K562 (cell line): ENCODE data around the gene R3HDM1. TPM values are rescaled to one million over a fixed set of nuclear protein-coding genes. Genes with fewer than 3 reads are reported as not detected.

Experiments
- ATAC-seq: fragments of 200-7000 bp; cut with Tn5 transposase; 3 replicates; pipeline ENCODE4 v1.9.1; 2020; ENCODE audit warnings: moderate library complexity
- BruUV-seq: library from RNA; stranded (reverse); fragments of 400-500 nt; replicated peaks from 2 replicates; lab custom pipeline; 2021; lab: Mats Ljungman, UMichigan
- CTCF ChIA-PET: fragments of 300-600 bp; formaldehyde crosslinking; extraction: SDS; loops from one replicate; lab custom pipeline; 2021; ENCODE audit warnings: low intra/inter-chr PET ratio; lab: Yijun Ruan, JAX
- POLR2A ChIA-PET: fragments of 300-600, 350-650 bp; sonication (Branson Sonifier 250); formaldehyde crosslinking; extraction: SDS; loops from one replicate; lab custom pipeline; 2021; ENCODE audit warnings: antibody characterized with exemption, inconsistent platforms; lab: Yijun Ruan, JAX
- DNase-seq, 4 experiments: peaks; one replicate each; pipeline versions ENCODE4 v3.0.0 to v3.0.0-alpha.2; 2011 to 2018; ENCODE audit warnings: low spot score in 3 of 4, mixed read lengths in 3 of 4; ENCODE audit errors: extremely low read depth in 1 of 4
- FAIRE-seq: peaks from 2 replicates; lab custom pipeline; 2011; peaks lifted over from hg19 to GRCh38; lab: Jason Lieb, UNC
- H2AFZ ChIP-seq: 2 replicates; pipeline ENCODE4 v1.6.0; 2011; ENCODE audit warnings: low read depth, low read length, control low read depth, inconsistent platforms
- H3K27ac ChIP-seq: fragments of 200-600 bp; 3 replicates; pipeline ENCODE4 v1.8.0; 2011; ENCODE audit warnings: low read depth, mild to moderate bottlenecking, control low read depth, inconsistent platforms, low read length, moderate library complexity, mixed read lengths; ENCODE audit errors: extremely low read depth
- H3K27me3 ChIP-seq, 2 experiments: fragments of 300-600 bp in 1 of 2; 2 replicates in 1 of 2; 3 replicates in 1 of 2; pipeline versions ENCODE4 v1.6.0 to v1.8.0; 2011; ENCODE audit warnings: inconsistent platforms in 2 of 2, low read length in 2 of 2, mild to moderate bottlenecking in 1 of 2, mixed read lengths in 1 of 2, moderate library complexity in 1 of 2; ENCODE audit not compliant: control insufficient read depth in 2 of 2, insufficient read depth in 2 of 2
- H3K36me3 ChIP-seq: fragments of 300-600 bp; 3 replicates; pipeline ENCODE4 v1.8.0; 2011; ENCODE audit warnings: mild to moderate bottlenecking, low read length, inconsistent platforms; ENCODE audit not compliant: control insufficient read depth, insufficient read depth
- H3K4me1 ChIP-seq, 2 experiments: fragments of 200-600 bp in 1 of 2; replicated peaks in 1 of 2; 2 replicates in 1 of 2; 3 replicates in 1 of 2; pipeline versions ENCODE4 v1.5.1 to v1.8.0; 2011; ENCODE audit warnings: inconsistent platforms in 2 of 2, low read length in 2 of 2, mild to moderate bottlenecking in 1 of 2, mixed read lengths in 1 of 2, moderate library complexity in 1 of 2; ENCODE audit not compliant: control insufficient read depth in 2 of 2, insufficient read depth in 2 of 2
- H3K4me2 ChIP-seq: 2 replicates; pipeline ENCODE4 v1.6.1; 2011; ENCODE audit warnings: low read length, control low read depth, inconsistent platforms, mixed read lengths; ENCODE audit not compliant: insufficient read depth
- H3K4me3 ChIP-seq: fragments of 200-600 bp; sonication (generic), shearing (Covaris generic); 2 replicates; pipeline ENCODE4 v1.5.1; 2016; ENCODE audit warnings: control low read depth, inconsistent platforms
- H3K79me2 ChIP-seq: fragments of 200-600 bp; 3 replicates; pipeline ENCODE4 v1.8.0; 2011; ENCODE audit warnings: low read length, inconsistent platforms; ENCODE audit not compliant: control insufficient read depth, insufficient read depth
- H3K9ac ChIP-seq, 2 experiments: 2 replicates each; pipeline versions ENCODE4 v1.6.0 to v1.6.1; 2011; ENCODE audit warnings: low read depth in 2 of 2, low read length in 2 of 2, control low read depth in 1 of 2, inconsistent platforms in 1 of 2, mild to moderate bottlenecking in 1 of 2, mixed read lengths in 1 of 2; ENCODE audit not compliant: insufficient read depth in 1 of 2
- H3K9me1 ChIP-seq: one replicate; pipeline ENCODE4 v1.6.0; 2011; ENCODE audit warnings: inconsistent platforms, mild to moderate bottlenecking, low read length, moderate library complexity; ENCODE audit not compliant: control insufficient read depth, insufficient read depth
- H3K9me3 ChIP-seq: replicated peaks from 2 replicates; pipeline ENCODE4 v1.5.1; 2011; ENCODE audit warnings: low read depth, low read length, inconsistent platforms; ENCODE audit not compliant: control insufficient read depth, insufficient read depth
- H4K20me1 ChIP-seq: replicated peaks from 2 replicates; pipeline ENCODE4 v1.6.1; 2011; ENCODE audit warnings: low read length, inconsistent platforms, mixed read lengths; ENCODE audit not compliant: control insufficient read depth, insufficient read depth
- CHD2 ChIP-seq: IDR thresholded peaks from 2 replicates; pipeline ENCODE4 v1.6.1; 2011; ENCODE audit warnings: low read depth, low read length
- GTF2E2 ChIP-seq: fragments of 200-800 bp; sonication (Bioruptor generic); IDR thresholded peaks from 2 replicates; pipeline ENCODE4 v1.6.1; 2016; ENCODE audit warnings: missing genetic modification characterization, missing compliant biosample characterization
- HDGF ChIP-seq: fragments of 450-650 bp; IDR thresholded peaks from 2 replicates; pipeline ENCODE4 v1.6.1; 2016
- L3MBTL2 ChIP-seq: fragments of 450-650 bp; IDR thresholded peaks from 2 replicates; pipeline ENCODE4 v1.6.1; 2016; ENCODE audit warnings: mild to moderate bottlenecking, moderate library complexity
- NFYB ChIP-seq: IDR thresholded peaks from 2 replicates; pipeline ENCODE4 v1.6.1; 2011; ENCODE audit warnings: mild to moderate bottlenecking, moderate library complexity; ENCODE audit not compliant: insufficient read length; ENCODE audit errors: extremely low read depth
- RFX1 ChIP-seq: fragments of 450-650 bp; IDR thresholded peaks from 2 replicates; pipeline ENCODE4 v1.6.1; 2016; ENCODE audit warnings: mild to moderate bottlenecking, moderate library complexity
- SMARCC2 ChIP-seq: fragments of 450-650 bp; IDR thresholded peaks from 2 replicates; pipeline ENCODE4 v1.6.1; 2017; ENCODE audit warnings: antibody characterized with exemption, moderate library complexity, mild to moderate bottlenecking, low read depth
- TEAD1 ChIP-seq, 2 experiments: fragments of 450-650 bp in 1 of 2; sonication (generic) in 1 of 2; formaldehyde crosslinking; IDR thresholded peaks; 2 replicates each; pipeline versions ENCODE4 v1.4.0 to v1.8.0; 2020 to 2022; ENCODE audit warnings: mild to moderate bottlenecking in 2 of 2, missing genetic modification reagents in 1 of 2
- ZBTB2 ChIP-seq: fragments of 450-650 bp; IDR thresholded peaks from 2 replicates; pipeline ENCODE4 v1.6.1; 2016; ENCODE audit warnings: antibody characterized with exemption
- ZNF224 ChIP-seq: sonication (generic); formaldehyde crosslinking; IDR thresholded peaks from 2 replicates; pipeline ENCODE4 v1.8.0; 2022; ENCODE audit warnings: mild to moderate bottlenecking, missing genetic modification reagents
- ZNF717 ChIP-seq: fragments of 250-450 bp; sonication (Bioruptor Pico); IDR thresholded peaks from 2 replicates; pipeline ENCODE4 v1.5.0; 2021
- WGBS: fragments of 100-300 bp; shearing (Covaris generic); methylation state at CpG from one replicate; pipeline ENCODE4 v1.1.6; 2016; ENCODE audit warnings: low coverage, mixed read lengths; ENCODE audit not compliant: insufficient coverage; ENCODE audit errors: missing lambda C conversion rate; 5-methylcytosine and 5-hydroxymethylcytosine counted together
- in situ Hi-C: fragments of 300-500 bp; cut with MboI; formaldehyde crosslinking; loops from 4 replicates; pipeline ENCODE4 v1.15.0; 2018; ENCODE audit warnings: inconsistent platforms, mixed read lengths
- intact Hi-C: fragments of 100-400 bp; cut with micrococcal nuclease; formaldehyde crosslinking; loops from 2 replicates; pipeline ENCODE4 v1.14.2; 2022
- polyA plus RNA-seq, 8 experiments: library from polyadenylated mRNA; depleted of rRNA in 4 of 8; stranded (reverse) in 5 of 8; unstranded in 3 of 8; fragments of >200 nt; fragmentation: Nextera tagmentation in 2 of 8; fragmentation: Illumina TruSeq in 1 of 8; extraction: Ambion mirVana in 2 of 8; extraction: Trizol in 1 of 8; gene quantifications; 2 replicates each; pipeline versions ENCODE4 v1.2.1 to v1.2.3, GENCODE V29; 2011 to 2014; ENCODE audit warnings: inconsistent platforms in 1 of 8, missing spikeins in 1 of 8
- total RNA-seq, 7 experiments: library from RNA; depleted of rRNA in 6 of 7; stranded (reverse); fragments of >200 nt in 6 of 7; fragmentation: Illumina TruSeq in 2 of 7; extraction: Trizol in 2 of 7; gene quantifications; 2 replicates each; pipeline versions ENCODE4 v1.2.1 to v1.2.3, GENCODE V29; 2011 to 2021; ENCODE audit warnings: low replicate concordance in 1 of 7
- TF ChIP-seq, protein P1 (sequence below): sonication (generic); formaldehyde crosslinking; IDR thresholded peaks from 2 replicates; pipeline ENCODE4 v1.8.0; 2022; ENCODE audit warnings: mild to moderate bottlenecking, low read depth, missing genetic modification reagents
- TF ChIP-seq, protein P2 (sequence below): IDR thresholded peaks from 3 replicates; pipeline ENCODE4 v1.6.1; 2011; ENCODE audit warnings: borderline replicate concordance, mild to moderate bottlenecking; ENCODE audit not compliant: insufficient read length, insufficient read depth
- TF ChIP-seq, protein P3 (sequence below): fragments of 450-650 bp; formaldehyde crosslinking; IDR thresholded peaks from 2 replicates; pipeline ENCODE4 v1.4.0; 2020; ENCODE audit warnings: mild to moderate bottlenecking

Gene R3HDM1
- total and polyA plus RNA-seq, 9 of the 15 experiments (the other 6 are each of a cell fraction or from before 2014, with no cell fraction given): 12.4 to 89.4 (median 31.0) TPM

DNA sequence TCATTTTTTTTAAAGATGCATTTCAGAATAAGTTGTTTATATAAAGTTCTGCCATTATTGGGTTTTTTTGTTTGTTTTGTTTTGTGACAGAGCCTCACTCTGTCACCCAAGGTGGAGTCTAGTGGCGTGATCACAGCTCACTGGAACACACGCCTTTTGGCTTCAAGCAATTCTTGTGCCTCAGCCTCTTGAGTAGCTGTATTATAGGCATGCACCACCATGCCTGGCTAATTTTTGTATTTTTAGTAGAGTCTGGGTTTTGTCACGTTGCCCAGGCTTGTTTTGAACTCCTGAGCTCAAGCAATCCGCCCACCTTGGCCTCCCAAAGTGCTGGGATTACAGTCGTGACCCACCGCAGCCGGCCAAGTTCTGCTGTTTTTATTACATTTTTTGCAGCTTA lies 72.3 kb downstream of the R3HDM1 start (continued):
- TF ChIP-seq, protein P1, sequence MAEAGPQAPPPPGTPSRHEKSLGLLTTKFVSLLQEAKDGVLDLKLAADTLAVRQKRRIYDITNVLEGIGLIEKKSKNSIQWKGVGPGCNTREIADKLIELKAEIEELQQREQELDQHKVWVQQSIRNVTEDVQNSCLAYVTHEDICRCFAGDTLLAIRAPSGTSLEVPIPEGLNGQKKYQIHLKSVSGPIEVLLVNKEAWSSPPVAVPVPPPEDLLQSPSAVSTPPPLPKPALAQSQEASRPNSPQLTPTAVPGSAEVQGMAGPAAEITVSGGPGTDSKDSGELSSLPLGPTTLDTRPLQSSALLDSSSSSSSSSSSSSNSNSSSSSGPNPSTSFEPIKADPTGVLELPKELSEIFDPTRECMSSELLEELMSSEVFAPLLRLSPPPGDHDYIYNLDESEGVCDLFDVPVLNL: no peak
- TF ChIP-seq, protein P2, sequence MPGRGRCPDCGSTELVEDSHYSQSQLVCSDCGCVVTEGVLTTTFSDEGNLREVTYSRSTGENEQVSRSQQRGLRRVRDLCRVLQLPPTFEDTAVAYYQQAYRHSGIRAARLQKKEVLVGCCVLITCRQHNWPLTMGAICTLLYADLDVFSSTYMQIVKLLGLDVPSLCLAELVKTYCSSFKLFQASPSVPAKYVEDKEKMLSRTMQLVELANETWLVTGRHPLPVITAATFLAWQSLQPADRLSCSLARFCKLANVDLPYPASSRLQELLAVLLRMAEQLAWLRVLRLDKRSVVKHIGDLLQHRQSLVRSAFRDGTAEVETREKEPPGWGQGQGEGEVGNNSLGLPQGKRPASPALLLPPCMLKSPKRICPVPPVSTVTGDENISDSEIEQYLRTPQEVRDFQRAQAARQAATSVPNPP: no peak
- TF ChIP-seq, protein P3, sequence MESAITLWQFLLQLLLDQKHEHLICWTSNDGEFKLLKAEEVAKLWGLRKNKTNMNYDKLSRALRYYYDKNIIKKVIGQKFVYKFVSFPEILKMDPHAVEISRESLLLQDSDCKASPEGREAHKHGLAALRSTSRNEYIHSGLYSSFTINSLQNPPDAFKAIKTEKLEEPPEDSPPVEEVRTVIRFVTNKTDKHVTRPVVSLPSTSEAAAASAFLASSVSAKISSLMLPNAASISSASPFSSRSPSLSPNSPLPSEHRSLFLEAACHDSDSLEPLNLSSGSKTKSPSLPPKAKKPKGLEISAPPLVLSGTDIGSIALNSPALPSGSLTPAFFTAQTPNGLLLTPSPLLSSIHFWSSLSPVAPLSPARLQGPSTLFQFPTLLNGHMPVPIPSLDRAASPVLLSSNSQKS: no peak
- TF ChIP-seq SMARCC2 (no peak), HDGF (no peak), RFX1 (no peak), ZNF717 (CRISPR knock-in tag) (no peak)

DNA sequence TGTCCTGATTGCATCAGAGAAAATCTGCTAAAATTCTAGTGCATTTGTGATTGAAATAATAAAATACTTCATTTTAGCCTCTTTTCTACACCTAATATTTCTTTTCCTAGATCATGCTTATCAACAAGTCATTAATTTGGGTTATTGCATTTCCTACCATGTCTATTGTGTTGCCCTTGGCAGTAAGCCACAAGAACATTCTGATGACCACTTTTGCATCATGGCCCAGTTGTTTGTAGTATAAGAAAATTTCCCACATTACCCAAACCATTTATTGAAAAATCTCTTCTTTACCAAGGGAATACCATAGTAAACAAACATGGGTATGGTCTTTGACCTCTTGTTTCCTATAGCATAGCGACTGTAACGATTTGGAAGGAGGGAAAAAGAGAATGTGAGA lies 76.3 kb downstream of the R3HDM1 start:
- CTCF ChIA-PET: no interaction called here
- Histone ChIP-seq H3K9me1 (no peaks in the 10 kb centered on the region), H3K27me3 (no peaks in the 10 kb centered on the region), H2AFZ (no peak overlapping the region), H3K27ac (no peak overlapping the region), H3K4me3 (no peak overlapping the region), H3K4me1 (no peaks in the 10 kb centered on the region), H3K36me3 (peaks cover 43% of the 10 kb centered on the region; the same call in 1 of the 3 replicates), H3K9ac (no peak overlapping the region), H3K79me2 (no peaks in the 10 kb centered on the region), H3K9me3 (no peaks in the 10 kb centered on the region), H3K4me2 (no peak overlapping the region), H4K20me1 (no peaks in the 10 kb centered on the region)
- 100% methylated on average over 2 of the region's 2 CpGs for WGBS
- intact Hi-C loops: no loop called here
- POLR2A ChIA-PET: interaction anchor here (0.6 kb wide), 1 partner anchor 346 kb away, joined by 3 read pairs; no protein-coding TSS in a partner anchor
- no peak for DNase-seq
- no peak for FAIRE-seq
- no peak for ATAC-seq
- in situ Hi-C loops: no loop called here
- BruUV-seq: no TSS peak
- TF ChIP-seq GTF2E2 (tag) (no peak), ZBTB2 (no peak), NFYB (no peak), CHD2 (no peak), ZNF224 (CRISPR knock-in tag) (no peak), TEAD1 (CRISPR knock-in tag; IDR thresholded peaks at IDR 0.05) (no peak), L3MBTL2 (no peak)
